ENCODE data around the gene RHOV. TPM values are rescaled to one million over a fixed set of nuclear protein-coding genes. Genes with fewer than 3 reads are reported as not detected.

The RHOV gene
- total and polyA plus RNA-seq, 10 of the 15 experiments (the other 5 are each of a cell fraction or from before 2014, with no cell fraction given), result 0.24 to 39.3 (median 9.3) TPM

GRCh38 chr15:40909662-40910630, 35.9 kb upstream of the RHOV start:
- in situ Hi-C loops (cut with MboI), result no loop called here
- ATAC-seq (no peak), FAIRE-seq (no peak), DNase-seq (ENCODE audit: low read depth, low spot score) (no peak)
- no peak overlapping the region for H3K9ac ChIP-seq (ENCODE audit: control insufficient read depth, insufficient read depth, low read length)
- no peaks in the 10 kb centered on the region for H3K9me3 ChIP-seq (replicated peaks; ENCODE audit: control insufficient read depth, insufficient read depth, low read length)
- H3K4me2 ChIP-seq (ENCODE audit: control insufficient read depth, insufficient read depth), result no peak overlapping the region
- no peaks in the 10 kb centered on the region for H4K20me1 ChIP-seq (ENCODE audit: control insufficient read depth, insufficient read depth)
- H3K27me3 ChIP-seq (replicated peaks in 1 of 2; ENCODE audit: control insufficient read depth in 2 of 2, insufficient read depth in 2 of 2, low read length in 1 of 2), result no peaks in the 10 kb centered on the region
- BruUV-seq (replicated peaks), result no TSS peak
- H3K4me3 ChIP-seq, result no peak overlapping the region
- H3K79me2 ChIP-seq (ENCODE audit: control insufficient read depth, insufficient read depth, low read length), result no peaks in the 10 kb centered on the region
- POLR2A ChIA-PET, result interaction anchor here (0.6 to 1.2 kb wide), 2 partner anchors 38 to 1661 kb away, joined by 3 to 5 read pairs; no protein-coding TSS in a partner anchor
- H3K27ac ChIP-seq (ENCODE audit: control insufficient read depth, insufficient read depth), result no peak overlapping the region
- H3K36me3 ChIP-seq (ENCODE audit: control insufficient read depth in 2 of 2, insufficient read depth in 2 of 2, low read length in 1 of 2), result peaks cover 0 to 1% of the 10 kb centered on the region in 2 experiments; a peak in 1 of 4 replicates
- intact Hi-C loops (cut with micrococcal nuclease; ENCODE audit: unreplicated experiment), result loop anchor here (5.0 kb wide), 1 partner anchor 32 kb away; no protein-coding TSS in a partner anchor
- H2AFZ ChIP-seq (ENCODE audit: control insufficient read depth, low read depth, low read length), result no peak overlapping the region
- RAD21 ChIA-PET (ENCODE audit: unreplicated experiment), result interaction anchor here (0.6 kb wide), 1 partner anchor 276 kb away, joined by 3 read pairs; no protein-coding TSS in a partner anchor
- 63% methylated on average over 17 of the region's 17 CpGs for WGBS (ENCODE audit: insufficient coverage, insufficient replicate concordance, low lambda C conversion rate, missing lambda C conversion rate)
- SMC1A ChIA-PET (ENCODE audit: uncharacterized antibody, unreplicated experiment), result interaction anchor here (1.2 to 1.3 kb wide), 2 partner anchors 11 to 112 kb away, joined by 3 to 4 read pairs; no protein-coding TSS in a partner anchor
- CTCF ChIA-PET, result interaction anchor here (0.6 to 11.9 kb wide), 9 partner anchors 10 to 276 kb away, joined by 3 to 157 read pairs (median 4); partner anchors contain the start of gene VPS18
- TF ChIP-seq POLR2AphosphoS5 (IDR thresholded peaks at IDR 0.05; ENCODE audit: low read length) (no peak), NR2F1 (conservative IDR thresholded peaks at IDR 0.05) (peak; percentile 71), CEBPB (IDR thresholded peaks at IDR 0.05; ENCODE audit: borderline replicate concordance in 1 of 2, low read depth in 2 of 2, low read length in 2 of 2) (no peak), ESRRA (IDR thresholded peaks at IDR 0.05; ENCODE audit: low read length) (no peak), NR2C1 (IDR thresholded peaks at IDR 0.05) (peak; percentile 63), USF1 (IDR thresholded peaks at IDR 0.05; ENCODE audit: borderline replicate concordance, extremely low read length, insufficient read depth, low read depth, low read length) (no peak), MXI1 (IDR thresholded peaks at IDR 0.05; ENCODE audit: low read depth, low read length) (no peak), WRNIP1 (IDR thresholded peaks at IDR 0.05; ENCODE audit: borderline replicate concordance, low read depth, low read length) (no peak), NR2C2 (IDR thresholded peaks at IDR 0.05; ENCODE audit: borderline replicate concordance, control insufficient read depth, insufficient read length, low read depth) (peak; percentile 24), BCLAF1 (IDR thresholded peaks at IDR 0.05) (no peak), RUNX3 (IDR thresholded peaks at IDR 0.05; ENCODE audit: low read length) (no peak), CEBPZ (IDR thresholded peaks at IDR 0.05; ENCODE audit: low read depth, low read length) (no peak)
- H3K4me1 ChIP-seq (ENCODE audit: control insufficient read depth, insufficient read depth, low read length), result peaks cover 25% of the 10 kb centered on the region
